H1 (cell line): Measurements from ENCODE around the gene ARMC9. TPM values are rescaled to one million over a fixed set of nuclear protein-coding genes. Genes with fewer than 3 reads are reported as not detected.
A peak's percentile ranks its signal among the peaks of the same experiment; 100 is the strongest.

Source experiments
- CTCF ChIA-PET: fragments of 300-600 bp; sonication (Branson Sonifier 250); formaldehyde crosslinking; loops from one replicate; lab custom pipeline; 2021; ENCODE audit not compliant: partially characterized antibody; lab: Charles Lee
- POLR2A ChIA-PET: fragments of 300-600 bp; sonication (Branson Sonifier 250); formaldehyde crosslinking; loops from one replicate; lab custom pipeline; 2021; ENCODE audit warnings: inconsistent platforms; ENCODE audit not compliant: partially characterized antibody; lab: Charles Lee
- DNase-seq, 2 experiments: peaks; one replicate each; pipeline versions ENCODE4 v3.0.0 to v3.0.0-alpha.2; 2010 to 2022; ENCODE audit warnings: low spot score in 2 of 2, low read depth in 1 of 2, mixed read lengths in 1 of 2
- FAIRE-seq: peaks from 2 replicates; lab custom pipeline; 2011; peaks lifted over from hg19 to GRCh38; lab: Jason Lieb, UNC
- H2AFZ ChIP-seq: 2 replicates; pipeline ENCODE4 v1.8.1; 2012; ENCODE audit warnings: low read length, inconsistent platforms
- H2AK5ac ChIP-seq: 2 replicates; pipeline ENCODE4 v1.6.1; 2013; ENCODE audit warnings: low read depth, low read length
- H2BK120ac ChIP-seq: replicated peaks from 2 replicates; pipeline ENCODE3; 2013; ENCODE audit warnings: low read depth, low read length, inconsistent platforms
- H2BK12ac ChIP-seq: 2 replicates; pipeline ENCODE4 v1.6.1; 2013; ENCODE audit warnings: low read depth, low read length
- H2BK15ac ChIP-seq: 2 replicates; pipeline ENCODE4 v1.6.1; 2013; ENCODE audit warnings: low read length
- H2BK20ac ChIP-seq: 2 replicates; pipeline ENCODE4 v1.6.1; 2013; ENCODE audit warnings: low read length
- H2BK5ac ChIP-seq: 2 replicates; pipeline ENCODE4 v1.6.1; 2013; ENCODE audit warnings: low read depth, low read length
- H3K14ac ChIP-seq: 2 replicates; pipeline ENCODE4 v1.6.1; 2013; ENCODE audit warnings: inconsistent platforms; ENCODE audit not compliant: insufficient read length
- H3K18ac ChIP-seq: 2 replicates; pipeline ENCODE4 v1.6.1; 2013; ENCODE audit warnings: low read length; ENCODE audit errors: extremely low read depth
- H3K23ac ChIP-seq: 2 replicates; pipeline ENCODE4 v1.6.1; 2013; ENCODE audit warnings: inconsistent platforms; ENCODE audit not compliant: insufficient read length
- H3K23me2 ChIP-seq: 2 replicates; pipeline ENCODE4 v1.6.1; 2013; ENCODE audit warnings: low read depth, low read length
- H3K27ac ChIP-seq: 2 replicates; pipeline ENCODE4 v1.6.1; 2011; ENCODE audit warnings: low read depth, low read length, inconsistent platforms
- H3K27me3 ChIP-seq, 4 experiments: replicated peaks in 1 of 4; 1 replicate in 1 of 4; 2 replicates in 3 of 4; pipeline versions ENCODE4 v1.6.1 to v1.8.1; 2011 to 2013; ENCODE audit warnings: low read length in 3 of 4, mild to moderate bottlenecking in 3 of 4, inconsistent platforms in 2 of 4, mixed read lengths in 2 of 4, moderate library complexity in 1 of 4; ENCODE audit not compliant: control insufficient read depth in 3 of 4, insufficient read depth in 3 of 4; ENCODE audit errors: extremely low read depth in 1 of 4
- H3K36me3 ChIP-seq, 4 experiments: 2 replicates each; pipeline versions ENCODE4 v1.6.1 to v1.8.1; 2011 to 2013; ENCODE audit warnings: mild to moderate bottlenecking in 4 of 4, low read length in 3 of 4, moderate library complexity in 2 of 4, control low read depth in 1 of 4, inconsistent platforms in 1 of 4; ENCODE audit not compliant: insufficient read depth in 4 of 4, control insufficient read depth in 2 of 4
- H3K4ac ChIP-seq: replicated peaks from 2 replicates; pipeline ENCODE3; 2013; ENCODE audit warnings: low read length, low read depth, mixed read lengths, inconsistent platforms; ENCODE audit not compliant: insufficient read length
- H3K4me1 ChIP-seq, 4 experiments: replicated peaks in 1 of 4; 1 replicate in 1 of 4; 2 replicates in 3 of 4; pipeline versions ENCODE4 v1.6.1 to v1.8.1; 2011 to 2013; ENCODE audit warnings: low read length in 3 of 4, inconsistent platforms in 2 of 4, mixed read lengths in 1 of 4; ENCODE audit not compliant: insufficient read depth in 4 of 4, control insufficient read depth in 3 of 4
- H3K4me2 ChIP-seq, 2 experiments: 2 replicates each; pipeline versions ENCODE4 v1.6.1 to v1.8.1; 2011 to 2013; ENCODE audit warnings: low read depth in 2 of 2, low read length in 2 of 2, control low read depth in 1 of 2, inconsistent platforms in 1 of 2, mild to moderate bottlenecking in 1 of 2; ENCODE audit not compliant: insufficient read depth in 1 of 2
- H3K4me3 ChIP-seq, 4 experiments: fragments of 200-600, 300-600 bp in 1 of 4; sonication (generic), shearing (Covaris generic), sonication (Bioruptor Twin) in 1 of 4; 2 replicates each; pipeline versions ENCODE4 v1.5.1 to v1.8.1; 2011 to 2016; ENCODE audit warnings: low read length in 4 of 4, low read depth in 3 of 4, control low read depth in 2 of 4, inconsistent platforms in 2 of 4, mild to moderate bottlenecking in 2 of 4, mixed read lengths in 1 of 4, moderate library complexity in 1 of 4; ENCODE audit not compliant: insufficient read depth in 2 of 4; ENCODE audit errors: extremely low read depth in 1 of 4
- H3K56ac ChIP-seq: replicated peaks from 2 replicates; pipeline ENCODE3; 2013; ENCODE audit warnings: low read depth, mild to moderate bottlenecking, mixed read lengths, low read length, inconsistent platforms; ENCODE audit not compliant: insufficient read length
- H3K79me1 ChIP-seq: 2 replicates; pipeline ENCODE4 v1.6.1; 2013; ENCODE audit warnings: low read depth, low read length, control low read depth
- H3K79me2 ChIP-seq, 2 experiments: 2 replicates each; pipeline versions ENCODE4 v1.6.1 to v1.8.1; 2012 to 2013; ENCODE audit warnings: low read length in 2 of 2, mild to moderate bottlenecking in 2 of 2, inconsistent platforms in 1 of 2; ENCODE audit not compliant: insufficient read depth in 2 of 2, control insufficient read depth in 1 of 2
- H3K9ac ChIP-seq, 4 experiments: replicated peaks in 1 of 4; 1 replicate in 1 of 4; 2 replicates in 3 of 4; pipeline versions ENCODE4 v1.6.1 to v1.8.1; 2011 to 2013; ENCODE audit warnings: low read depth in 3 of 4, low read length in 3 of 4, control low read depth in 2 of 4, mild to moderate bottlenecking in 2 of 4, moderate library complexity in 2 of 4, inconsistent platforms in 1 of 4; ENCODE audit errors: extremely low read depth in 1 of 4
- H3K9me3 ChIP-seq, 2 experiments: 2 replicates each; pipeline versions ENCODE4 v1.6.1 to v1.8.1; 2012 to 2013; ENCODE audit warnings: mild to moderate bottlenecking in 2 of 2, moderate library complexity in 2 of 2, control low read depth in 1 of 2, inconsistent platforms in 1 of 2, low read depth in 1 of 2, low read length in 1 of 2, mixed read lengths in 1 of 2; ENCODE audit not compliant: insufficient read depth in 2 of 2
- H4K20me1 ChIP-seq, 2 experiments: replicated peaks in 1 of 2; 2 replicates each; pipeline versions ENCODE3 to v1.8.1; 2011 to 2013; ENCODE audit warnings: inconsistent platforms in 2 of 2, low read length in 2 of 2, mild to moderate bottlenecking in 1 of 2; ENCODE audit not compliant: insufficient read depth in 2 of 2, control insufficient read depth in 1 of 2
- H4K5ac ChIP-seq: 2 replicates; pipeline ENCODE4 v1.6.1; 2013; ENCODE audit warnings: low read length, low read depth, mixed read lengths, inconsistent platforms; ENCODE audit not compliant: insufficient read length
- H4K8ac ChIP-seq: 2 replicates; pipeline ENCODE4 v1.8.0; 2013; ENCODE audit warnings: mild to moderate bottlenecking, moderate library complexity, low read length, inconsistent platforms; ENCODE audit not compliant: insufficient read depth; ENCODE audit errors: extremely low read depth
- H4K91ac ChIP-seq: replicated peaks from 2 replicates; pipeline ENCODE3; 2013; ENCODE audit warnings: low read length, mixed read lengths, inconsistent platforms; ENCODE audit not compliant: insufficient read length
- MAFK ChIP-seq: IDR thresholded peaks from 2 replicates; pipeline ENCODE4 v1.6.1; 2012; ENCODE audit warnings: low read depth, mild to moderate bottlenecking, improper control_type of control experiment, low read length
- USF2 ChIP-seq: IDR thresholded peaks from 2 replicates; pipeline ENCODE4 v1.6.1; 2011; ENCODE audit warnings: low read length, improper control_type of control experiment
- WGBS, 2 experiments: shearing (Covaris generic) in 1 of 2; methylation state at CpG; one replicate each; pipeline versions ENCODE4 v1.1.6 to v1.1.7; 2013 to 2015; ENCODE audit warnings: low lambda C conversion rate in 2 of 2, mixed read lengths in 2 of 2, inconsistent platforms in 1 of 2, low coverage in 1 of 2, missing lambda C conversion rate in 1 of 2; ENCODE audit not compliant: insufficient replicate concordance in 2 of 2, insufficient coverage in 1 of 2, insufficient read length in 1 of 2; ENCODE audit errors: extremely low coverage in 1 of 2, missing lambda C conversion rate in 1 of 2; 5-methylcytosine and 5-hydroxymethylcytosine counted together
- polyA plus RNA-seq, 7 experiments: library from polyadenylated mRNA; depleted of rRNA in 3 of 7; stranded (reverse) in 5 of 7; unstranded in 2 of 7; fragments of >200 nt in 5 of 7; fragments of 200-250 nt in 2 of 7; gene quantifications; 1 replicate in 5 of 7; 2 replicates in 1 of 7; 4 replicates in 1 of 7; pipeline versions ENCODE4 v1.2.1 to v1.2.3, GENCODE V29; 2011 to 2013; ENCODE audit warnings: missing spikeins in 2 of 7, mixed read lengths in 2 of 7
- total RNA-seq: library from RNA; stranded (reverse); fragmentation: NEBNext Ultra II Directional; extraction: Animal tissue kit (Norgen Biotek cat#: 25700); gene quantifications from 2 replicates; pipeline ENCODE4 v1.2.1, GENCODE V29; 2021

The ARMC9 gene
- total and polyA plus RNA-seq, 2 of the 8 experiments (the other 6 are each of a cell fraction or from before 2014, with no cell fraction given), result 23.2 to 36.1 TPM

GRCh38 chr2:231203087-231203486 is 4.7 kb downstream of the ARMC9 start:
- H3K23ac ChIP-seq, result no peak overlapping the region
- H2AFZ ChIP-seq, result no peak overlapping the region
- H3K9ac ChIP-seq, result no peak overlapping the region
- peaks cover 9% of the 10 kb centered on the region; the same call in 1 of the 2 replicates for H3K79me1 ChIP-seq
- peaks cover 0 to 13% of the 10 kb centered on the region in 2 experiments; a peak in 3 of 4 replicates for H3K79me2 ChIP-seq
- CTCF ChIA-PET, result interaction anchor here (0.8 to 3.2 kb wide), 6 partner anchors 10 to 203 kb away, joined by 3 to 14 read pairs (median 3); no protein-coding TSS in a partner anchor
- H2BK5ac ChIP-seq, result no peak overlapping the region
- no peak for FAIRE-seq
- no peak overlapping the region for H3K14ac ChIP-seq
- no peak overlapping the region for H3K4me2 ChIP-seq
- no peak for DNase-seq
- WGBS, 2 experiments, result 93% methylated on average over 7 of the region's 7 CpGs; no CpG with 5 or more reads in 1 of the 2 experiments
- H4K5ac ChIP-seq, result no peak overlapping the region
- H3K23me2 ChIP-seq, result peaks cover 2% of the 10 kb centered on the region
- H3K56ac ChIP-seq, result no peak overlapping the region
- no peak overlapping the region for H2AK5ac ChIP-seq
- no peak overlapping the region for H4K91ac ChIP-seq
- H4K8ac ChIP-seq, result no peak overlapping the region; the same call in 1 of the 2 replicates
- H2BK120ac ChIP-seq, result no peak overlapping the region
- peaks cover 0 to 6% (median 0%) of the 10 kb centered on the region in 4 experiments; a peak in 3 of 8 replicates for H3K36me3 ChIP-seq
- peaks cover 0 to 3% (median under 1%) of the 10 kb centered on the region in 4 experiments; a peak in 3 of 7 replicates for H3K4me1 ChIP-seq
- H3K27ac ChIP-seq, result no peak overlapping the region
- no peaks in the 10 kb centered on the region for H3K27me3 ChIP-seq
- POLR2A ChIA-PET, result interaction anchor here (1.2 kb wide), 1 partner anchor 261 kb away, joined by 4 read pairs; no protein-coding TSS in a partner anchor
- H2BK15ac ChIP-seq, result no peak overlapping the region
- H3K4ac ChIP-seq, result no peak overlapping the region
- H2BK20ac ChIP-seq, result no peak overlapping the region
- H4K20me1 ChIP-seq, result no peaks in the 10 kb centered on the region
- H3K4me3 ChIP-seq, result no peak overlapping the region
- no peak overlapping the region for H2BK12ac ChIP-seq
- no peak overlapping the region for H3K18ac ChIP-seq
- no peaks in the 10 kb centered on the region; a peak in 1 of 4 replicates for H3K9me3 ChIP-seq
- TF ChIP-seq USF2, result no peak
- TF ChIP-seq MAFK, result peak; percentile 73
